GM12878 (cell line): ENCODE measurements around the gene CWC25. TPM values are rescaled to one million over a fixed set of nuclear protein-coding genes. Genes with fewer than 3 reads are reported as not detected.
A peak's percentile ranks its signal among the peaks of the same experiment; 100 is the strongest.

Experiments
- ATAC-seq: fragments of 200-7000 bp; cut with Tn5 transposase; 3 replicates; pipeline ENCODE4 v1.9.1; 2020; ENCODE audit warnings: mild to moderate bottlenecking, moderate library complexity
- BruUV-seq: library from RNA; stranded (reverse); fragments of 400-500 nt; replicated peaks from 2 replicates; lab custom pipeline; 2021; lab: Mats Ljungman, UMichigan
- CTCF ChIA-PET: fragments of 300-600 bp; sonication (Branson Sonifier 250); formaldehyde crosslinking; extraction: SDS; loops from one replicate; lab custom pipeline; 2021; ENCODE audit warnings: inconsistent platforms; lab: Yijun Ruan, JAX
- POLR2A ChIA-PET: fragments of 350-600 bp; formaldehyde crosslinking; extraction: SDS; loops from one replicate; lab custom pipeline; 2021; ENCODE audit warnings: inconsistent platforms; lab: Charles Lee
- RAD21 ChIA-PET: fragments of 300-600 bp; sonication (Branson Sonifier 250); formaldehyde crosslinking; loops from one replicate; lab custom pipeline; 2023; ENCODE audit warnings: antibody characterized with exemption; ENCODE audit not compliant: unreplicated experiment; lab: Charles Lee
- SMC1A ChIA-PET: fragments of 300-600 bp; sonication (Branson Sonifier 250); formaldehyde crosslinking; loops from one replicate; lab custom pipeline; 2023; ENCODE audit not compliant: unreplicated experiment, uncharacterized antibody; lab: Charles Lee
- DNase-seq: peaks from one replicate; pipeline ENCODE4 v3.0.0-alpha.2; 2011; ENCODE audit warnings: low read depth, low spot score
- FAIRE-seq: peaks from 3 replicates; lab custom pipeline; 2011; peaks lifted over from hg19 to GRCh38; lab: Jason Lieb, UNC
- H2AFZ ChIP-seq: 2 replicates; pipeline ENCODE4 v1.6.0; 2011; ENCODE audit warnings: low read depth, low read length, control low read depth; ENCODE audit not compliant: control insufficient read depth
- H3K27ac ChIP-seq: 2 replicates; pipeline ENCODE4 v1.5.1; 2011; ENCODE audit warnings: control low read depth; ENCODE audit not compliant: control insufficient read depth, insufficient read depth
- H3K27me3 ChIP-seq, 2 experiments: replicated peaks in 1 of 2; 2 replicates each; pipeline versions ENCODE4 v1.6.0 to v1.6.1; 2011; ENCODE audit warnings: low read length in 1 of 2; ENCODE audit not compliant: control insufficient read depth in 2 of 2, insufficient read depth in 2 of 2
- H3K36me3 ChIP-seq, 2 experiments: 2 replicates each; pipeline ENCODE4 v1.5.1; 2011; ENCODE audit warnings: low read length in 1 of 2; ENCODE audit not compliant: control insufficient read depth in 2 of 2, insufficient read depth in 2 of 2
- H3K4me1 ChIP-seq: 2 replicates; pipeline ENCODE4 v1.6.1; 2011; ENCODE audit warnings: mild to moderate bottlenecking, low read length, moderate library complexity, mixed read lengths; ENCODE audit not compliant: control insufficient read depth, insufficient read depth
- H3K4me2 ChIP-seq: 2 replicates; pipeline ENCODE4 v1.6.0; 2011; ENCODE audit warnings: control low read depth; ENCODE audit not compliant: control insufficient read depth, insufficient read depth
- H3K4me3 ChIP-seq: fragments of 200-600 bp; sonication (generic); 2 replicates; pipeline ENCODE4 v1.5.1; 2016
- H3K79me2 ChIP-seq: 2 replicates; pipeline ENCODE4 v1.6.0; 2011; ENCODE audit warnings: low read length; ENCODE audit not compliant: control insufficient read depth, insufficient read depth
- H3K9ac ChIP-seq: 2 replicates; pipeline ENCODE4 v1.8.0; 2011; ENCODE audit warnings: low read length, control low read depth, mixed read lengths; ENCODE audit not compliant: control insufficient read depth, insufficient read depth
- H3K9me3 ChIP-seq: replicated peaks from 3 replicates; pipeline ENCODE4 v1.5.1; 2011; ENCODE audit warnings: mild to moderate bottlenecking, low read length; ENCODE audit not compliant: control insufficient read depth, insufficient read depth
- H4K20me1 ChIP-seq: 2 replicates; pipeline ENCODE4 v1.6.0; 2011; ENCODE audit not compliant: control insufficient read depth, insufficient read depth
- CBX3 ChIP-seq: fragments of 200-600 bp; sonication (generic); IDR thresholded peaks from 2 replicates; pipeline ENCODE4 v1.6.1; 2016; ENCODE audit warnings: low read depth, borderline replicate concordance
- CHD2 ChIP-seq: IDR thresholded peaks from 2 replicates; pipeline ENCODE4 v1.6.1; 2011; ENCODE audit warnings: low read depth, low read length, improper control_type of control experiment, borderline replicate concordance
- CHD4 ChIP-seq: fragments of 200-600 bp; sonication (generic); IDR thresholded peaks from 2 replicates; pipeline ENCODE4 v1.6.1; 2016; ENCODE audit warnings: mild to moderate bottlenecking
- HCFC1 ChIP-seq: fragments of 150-350 bp; IDR thresholded peaks from 2 replicates; pipeline ENCODE4 v1.6.1; 2014; ENCODE audit warnings: low read length
- JUND ChIP-seq: IDR thresholded peaks from 2 replicates; pipeline ENCODE4 v1.6.1; 2012; ENCODE audit warnings: low read depth, mild to moderate bottlenecking, low read length, improper control_type of control experiment, moderate library complexity
- MTA2 ChIP-seq: fragments of 450-650 bp; IDR thresholded peaks from 2 replicates; pipeline ENCODE4 v1.6.1; 2016; ENCODE audit warnings: low read depth, mild to moderate bottlenecking, moderate library complexity
- RCOR1 ChIP-seq: conservative IDR thresholded peaks from 2 replicates; pipeline ENCODE4 v1.6.1; 2012; ENCODE audit warnings: low read depth, low read length, improper control_type of control experiment
- SMC3 ChIP-seq: IDR thresholded peaks from 2 replicates; pipeline ENCODE4 v1.6.1; 2011; ENCODE audit warnings: low read length, improper control_type of control experiment, borderline replicate concordance
- ZNF274 ChIP-seq: IDR thresholded peaks from one replicate; pipeline ENCODE4 v1.8.0; 2011; ENCODE audit not compliant: insufficient read length, insufficient read depth
- WGBS: methylation state at CpG from one replicate; pipeline ENCODE4 v1.1.6; 2016; ENCODE audit warnings: low lambda C conversion rate; ENCODE audit not compliant: insufficient replicate concordance, insufficient coverage; ENCODE audit errors: missing lambda C conversion rate; 5-methylcytosine and 5-hydroxymethylcytosine counted together
- in situ Hi-C: fragments of 300-500 bp; cut with MboI; formaldehyde crosslinking; loops from 9 replicates; pipeline ENCODE4 v1.14.3; 2018; ENCODE audit warnings: mixed read lengths
- intact Hi-C: fragments of 100-400 bp; cut with micrococcal nuclease; formaldehyde crosslinking; loops from one replicate; pipeline ENCODE4 v1.14.2; 2022; ENCODE audit not compliant: unreplicated experiment
- polyA plus RNA-seq, 11 experiments: library from polyadenylated mRNA; depleted of rRNA in 4 of 11; unstranded in 6 of 11; stranded (reverse) in 5 of 11; fragments of >200 nt; fragmentation: Nextera tagmentation in 4 of 11; fragmentation: Illumina TruSeq in 1 of 11; extraction: Ambion mirVana in 4 of 11; extraction: Trizol in 1 of 11; gene quantifications; 1 replicate in 1 of 11; 2 replicates in 10 of 11; pipeline versions ENCODE4 v1.2.1 to v1.2.3, GENCODE V29; 2011 to 2016; ENCODE audit warnings: inconsistent platforms in 2 of 11, missing spikeins in 2 of 11, low read depth in 1 of 11
- total RNA-seq, 4 experiments: library from RNA; depleted of rRNA in 3 of 4; stranded (reverse); fragments of >200 nt in 3 of 4; fragmentation: Illumina TruSeq in 1 of 4; extraction: Trizol in 1 of 4; gene quantifications; 2 replicates each; pipeline versions ENCODE4 v1.2.1 to v1.2.3, GENCODE V29; 2013 to 2021
- TF ChIP-seq, protein P1 (sequence below): fragments of 450-650 bp; IDR thresholded peaks from 2 replicates; pipeline ENCODE4 v1.6.1; 2018; ENCODE audit warnings: mild to moderate bottlenecking, low read depth, moderate library complexity; ENCODE audit not compliant: partially characterized antibody
- TF ChIP-seq, protein P2 (sequence below): fragments of 450-650 bp; IDR thresholded peaks from 2 replicates; pipeline ENCODE4 v1.6.1; 2018; ENCODE audit warnings: borderline replicate concordance, mild to moderate bottlenecking; ENCODE audit not compliant: partially characterized antibody
- TF ChIP-seq, protein P3 (sequence below): fragments of 150-350 bp; IDR thresholded peaks from 2 replicates; pipeline ENCODE4 v1.6.1; 2014; ENCODE audit warnings: mild to moderate bottlenecking, low read depth, low read length

CWC25 gene
- total and polyA plus RNA-seq, 10 of the 15 experiments (the other 5 are each of a cell fraction or from before 2014, with no cell fraction given) = 14.7 to 29.7 (median 22.9) TPM

DNA sequence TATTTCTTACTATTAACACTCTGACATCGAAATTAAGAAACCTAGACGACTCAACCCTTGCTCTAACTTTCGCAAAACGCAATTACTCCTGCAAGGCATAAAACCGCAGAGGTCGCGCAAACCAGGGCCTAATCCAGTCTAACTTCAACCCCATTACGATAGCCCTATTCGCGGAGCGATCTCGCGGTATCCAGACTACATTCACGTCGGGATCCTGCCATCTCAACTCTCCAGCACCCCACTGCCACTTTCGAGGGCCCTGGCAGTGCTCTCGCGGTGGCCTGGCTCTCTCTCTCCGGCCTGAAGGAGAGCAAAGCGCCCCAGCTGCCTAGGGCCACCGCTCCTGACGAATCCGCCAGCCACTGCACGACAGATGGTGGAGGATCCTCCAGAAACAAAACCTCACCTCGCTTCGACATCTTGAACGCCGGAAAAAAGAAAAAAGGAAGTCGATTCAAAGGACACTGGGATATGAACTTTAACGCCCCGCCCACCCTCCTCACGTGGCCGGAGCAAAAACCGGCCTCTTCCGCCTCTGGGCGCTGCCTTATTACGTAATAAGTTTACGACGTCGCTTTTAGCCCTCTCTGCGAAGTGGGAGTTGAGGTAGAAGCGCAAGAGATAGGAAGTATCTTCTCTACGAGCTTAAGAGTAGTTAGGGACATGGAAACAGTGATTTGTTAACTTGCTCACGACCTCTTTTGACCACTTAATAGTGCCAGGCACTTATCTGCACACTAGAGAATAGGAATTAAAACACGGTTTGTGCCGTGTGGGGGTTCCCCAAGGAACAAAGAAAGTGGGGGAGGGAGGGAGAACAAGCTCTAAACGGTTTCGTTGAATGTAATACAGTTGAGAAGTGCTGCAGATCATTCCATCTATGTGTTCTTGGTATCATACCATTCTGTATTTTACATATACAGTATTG is 28.4 kb upstream of the CWC25 start, which contains the start of gene RPL23 (continued):
- TF ChIP-seq, protein P1, sequence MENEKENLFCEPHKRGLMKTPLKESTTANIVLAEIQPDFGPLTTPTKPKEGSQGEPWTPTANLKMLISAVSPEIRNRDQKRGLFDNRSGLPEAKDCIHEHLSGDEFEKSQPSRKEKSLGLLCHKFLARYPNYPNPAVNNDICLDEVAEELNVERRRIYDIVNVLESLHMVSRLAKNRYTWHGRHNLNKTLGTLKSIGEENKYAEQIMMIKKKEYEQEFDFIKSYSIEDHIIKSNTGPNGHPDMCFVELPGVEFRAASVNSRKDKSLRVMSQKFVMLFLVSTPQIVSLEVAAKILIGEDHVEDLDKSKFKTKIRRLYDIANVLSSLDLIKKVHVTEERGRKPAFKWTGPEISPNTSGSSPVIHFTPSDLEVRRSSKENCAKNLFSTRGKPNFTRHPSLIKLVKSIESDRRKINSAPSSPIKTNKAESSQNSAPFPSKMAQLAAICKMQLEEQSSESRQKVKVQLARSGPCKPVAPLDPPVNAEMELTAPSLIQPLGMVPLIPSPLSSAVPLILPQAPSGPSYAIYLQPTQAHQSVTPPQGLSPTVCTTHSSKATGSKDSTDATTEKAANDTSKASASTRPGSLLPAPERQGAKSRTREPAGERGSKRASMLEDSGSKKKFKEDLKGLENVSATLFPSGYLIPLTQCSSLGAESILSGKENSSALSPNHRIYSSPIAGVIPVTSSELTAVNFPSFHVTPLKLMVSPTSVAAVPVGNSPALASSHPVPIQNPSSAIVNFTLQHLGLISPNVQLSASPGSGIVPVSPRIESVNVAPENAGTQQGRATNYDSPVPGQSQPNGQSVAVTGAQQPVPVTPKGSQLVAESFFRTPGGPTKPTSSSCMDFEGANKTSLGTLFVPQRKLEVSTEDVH = peak; percentile 86
- TF ChIP-seq CBX3 (no peak), HCFC1 (peak; percentile 78), RCOR1 (0 out of 2 replicates have a peak, but pooled peaks have one; percentile 87), MTA2 (peak; percentile 41), ZNF274 (no peak), SMC3 (no peak)

DNA sequence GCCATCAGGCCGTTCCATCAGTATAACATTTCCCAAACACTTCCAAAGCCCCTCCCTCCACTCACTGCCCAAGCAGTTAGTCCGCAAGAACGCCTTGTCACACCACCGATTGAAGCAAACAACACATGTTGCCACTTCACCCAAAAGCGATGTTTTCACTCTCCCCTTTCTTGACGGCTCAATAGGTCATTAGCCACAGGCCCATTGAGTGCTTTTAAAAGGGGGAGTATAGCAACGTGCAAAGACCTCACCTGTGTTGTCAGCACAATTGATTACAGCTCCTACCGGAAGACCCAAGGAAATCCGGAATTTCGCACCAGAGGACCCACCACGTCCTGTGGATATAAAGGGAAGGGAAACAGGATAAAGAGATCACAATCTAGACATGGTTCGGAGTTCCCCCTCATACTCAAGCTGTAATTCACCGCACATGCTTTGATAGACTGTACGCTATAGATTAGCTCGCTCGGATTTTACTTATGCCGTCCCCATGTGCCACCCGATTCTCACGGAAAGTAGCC is 27.7 kb upstream of the CWC25 start:
- H2AFZ ChIP-seq = no peak overlapping the region
- peak; percentile 15 for ATAC-seq
- peak overlapping the region; percentile 88 for H3K4me3 ChIP-seq
- no peaks in the 10 kb centered on the region for H3K27me3 ChIP-seq
- no peaks in the 10 kb centered on the region for H3K9me3 ChIP-seq
- peak overlapping the region; percentile 95 for H3K27ac ChIP-seq
- H4K20me1 ChIP-seq = peaks cover 16% of the 10 kb centered on the region; the same call in 1 of the 2 replicates
- CTCF ChIA-PET = interaction anchor here (0.6 to 1.6 kb wide), 4 partner anchors 10 to 312 kb away, joined by 3 to 4 read pairs (median 4); no protein-coding TSS in a partner anchor
- intact Hi-C loops (loop anchor here (2.0 kb wide), 1 partner anchor 16 kb away; no protein-coding TSS in a partner anchor), in situ Hi-C loops (no loop called here)
- SMC1A ChIA-PET = interaction anchor here (0.6 to 4.1 kb wide), 8 partner anchors 11 to 130 kb away, joined by 3 to 20 read pairs (median 6); partner anchors contain the start of genes CWC25 and LASP1
- H3K79me2 ChIP-seq = peaks cover 36% of the 10 kb centered on the region
- RAD21 ChIA-PET = interaction anchor here (0.7 to 4.6 kb wide), 5 partner anchors 18 to 300 kb away, joined by 3 to 37 read pairs (median 3); partner anchors contain the start of genes LASP1 and PIP4K2B
- H3K36me3 ChIP-seq = peaks cover 6 to 44% of the 10 kb centered on the region in 2 experiments
- TF ChIP-seq, protein P2, sequence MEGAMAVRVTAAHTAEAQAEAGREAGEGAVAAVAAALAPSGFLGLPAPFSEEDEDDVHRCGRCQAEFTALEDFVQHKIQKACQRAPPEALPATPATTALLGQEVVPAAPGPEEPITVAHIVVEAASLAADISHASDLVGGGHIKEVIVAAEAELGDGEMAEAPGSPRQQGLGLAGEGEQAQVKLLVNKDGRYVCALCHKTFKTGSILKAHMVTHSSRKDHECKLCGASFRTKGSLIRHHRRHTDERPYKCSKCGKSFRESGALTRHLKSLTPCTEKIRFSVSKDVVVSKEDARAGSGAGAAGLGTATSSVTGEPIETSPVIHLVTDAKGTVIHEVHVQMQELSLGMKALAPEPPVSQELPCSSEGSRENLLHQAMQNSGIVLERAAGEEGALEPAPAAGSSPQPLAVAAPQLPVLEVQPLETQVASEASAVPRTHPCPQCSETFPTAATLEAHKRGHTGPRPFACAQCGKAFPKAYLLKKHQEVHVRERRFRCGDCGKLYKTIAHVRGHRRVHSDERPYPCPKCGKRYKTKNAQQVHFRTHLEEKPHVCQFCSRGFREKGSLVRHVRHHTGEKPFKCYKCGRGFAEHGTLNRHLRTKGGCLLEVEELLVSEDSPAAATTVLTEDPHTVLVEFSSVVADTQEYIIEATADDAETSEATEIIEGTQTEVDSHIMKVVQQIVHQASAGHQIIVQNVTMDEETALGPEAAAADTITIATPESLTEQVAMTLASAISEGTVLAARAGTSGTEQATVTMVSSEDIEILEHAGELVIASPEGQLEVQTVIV = no peak
- no peak for TF ChIP-seq CHD4
- TF ChIP-seq JUND = no peak
- TF ChIP-seq, protein P3, sequence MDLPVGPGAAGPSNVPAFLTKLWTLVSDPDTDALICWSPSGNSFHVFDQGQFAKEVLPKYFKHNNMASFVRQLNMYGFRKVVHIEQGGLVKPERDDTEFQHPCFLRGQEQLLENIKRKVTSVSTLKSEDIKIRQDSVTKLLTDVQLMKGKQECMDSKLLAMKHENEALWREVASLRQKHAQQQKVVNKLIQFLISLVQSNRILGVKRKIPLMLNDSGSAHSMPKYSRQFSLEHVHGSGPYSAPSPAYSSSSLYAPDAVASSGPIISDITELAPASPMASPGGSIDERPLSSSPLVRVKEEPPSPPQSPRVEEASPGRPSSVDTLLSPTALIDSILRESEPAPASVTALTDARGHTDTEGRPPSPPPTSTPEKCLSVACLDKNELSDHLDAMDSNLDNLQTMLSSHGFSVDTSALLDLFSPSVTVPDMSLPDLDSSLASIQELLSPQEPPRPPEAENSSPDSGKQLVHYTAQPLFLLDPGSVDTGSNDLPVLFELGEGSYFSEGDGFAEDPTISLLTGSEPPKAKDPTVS = no peak
- TF ChIP-seq CHD2 = no peak
- no TSS peak for BruUV-seq
- POLR2A ChIA-PET = interaction anchor here (1.1 to 3.1 kb wide), 6 partner anchors 17 to 54 kb away, joined by 3 to 61 read pairs (median 8); partner anchors contain the start of genes CWC25 and LASP1
- FAIRE-seq = no peak
- under 1% methylated on average over 19 of the region's 19 CpGs for WGBS
- DNase-seq = no peak
- H3K4me1 ChIP-seq = peaks cover 16% of the 10 kb centered on the region
- H3K9ac ChIP-seq = peak overlapping the region; percentile 88
- H3K4me2 ChIP-seq = peak overlapping the region; percentile 60
